ENCODE data around the gene IER5.
"Not testable (repeated sequence)": the region's sequence is repeated elsewhere in the genome, so short reads cannot be mapped to it uniquely, and the experiment has no call there.

The IER5 gene

GRCh38 chr1:181088079-181089016 lies at the start of gene IER5:
TSS of gene IER5 (plus strand) at chr1:181088700. CDS start at chr1:181088903, 203 bp downstream.
- DNase-seq: peak; percentile 97

GRCh38 chr1:181040284-181040865 lies 48.1 kb upstream of the IER5 start:
- DNase-seq: no peak

- no peak for DNase-seq
Measured at GRCh38 chr1:181043025-181043888, 45.2 kb upstream of the IER5 start.

- DNase-seq: no peak
Measured at GRCh38 chr1:181044449-181044966, 44.0 kb upstream of the IER5 start.

GRCh38 chr1:181045946-181046345 lies 42.6 kb upstream of the IER5 start:
- not testable (repeated sequence) for DNase-seq

GRCh38 chr1:181049378-181049777 lies 39.1 kb upstream of the IER5 start:
- DNase-seq: no peak

- DNase-seq: no peak
Measured at GRCh38 chr1:181050922-181051321, 37.6 kb upstream of the IER5 start.

GRCh38 chr1:181056560-181056959 lies 31.9 kb upstream of the IER5 start:
- DNase-seq: no peak

- DNase-seq: no peak
Measured at GRCh38 chr1:181057079-181057478, 31.4 kb upstream of the IER5 start.

- DNase-seq: no peak
Measured at GRCh38 chr1:181059435-181059834, 29.1 kb upstream of the IER5 start.

GRCh38 chr1:181060066-181060465 lies 28.4 kb upstream of the IER5 start:
- no peak for DNase-seq

GRCh38 chr1:181060947-181061346 lies 27.6 kb upstream of the IER5 start:
- DNase-seq: not testable (repeated sequence)

GRCh38 chr1:181061487-181061886 lies 27.0 kb upstream of the IER5 start:
- DNase-seq: no peak

- peak; percentile 36 for DNase-seq
Measured at GRCh38 chr1:181061891-181062835, 26.3 kb upstream of the IER5 start.

- DNase-seq: no peak
Measured at GRCh38 chr1:181062836-181063428, 25.6 kb upstream of the IER5 start.

- DNase-seq: no peak
Measured at GRCh38 chr1:181064011-181064623, 24.4 kb upstream of the IER5 start.

GRCh38 chr1:181064702-181065101 lies 23.8 kb upstream of the IER5 start:
- DNase-seq: no peak

- no peak for DNase-seq
Measured at GRCh38 chr1:181073638-181074037, 14.9 kb upstream of the IER5 start.

GRCh38 chr1:181075766-181076350 lies 12.6 kb upstream of the IER5 start:
- DNase-seq: no peak

- no peak for DNase-seq
Measured at GRCh38 chr1:181076852-181077251, 11.6 kb upstream of the IER5 start.

Measured in right hindlimb (tissue), 1 donor.